ENCODE data around the gene PAWR. TPM values are rescaled to one million over a fixed set of nuclear protein-coding genes. Genes with fewer than 3 reads are reported as not detected.

Gene PAWR
- total and polyA plus RNA-seq, 9 of the 15 experiments (the other 6 are each of a cell fraction or from before 2014, with no cell fraction given): 0.82 TPM; not detected in 8

DNA sequence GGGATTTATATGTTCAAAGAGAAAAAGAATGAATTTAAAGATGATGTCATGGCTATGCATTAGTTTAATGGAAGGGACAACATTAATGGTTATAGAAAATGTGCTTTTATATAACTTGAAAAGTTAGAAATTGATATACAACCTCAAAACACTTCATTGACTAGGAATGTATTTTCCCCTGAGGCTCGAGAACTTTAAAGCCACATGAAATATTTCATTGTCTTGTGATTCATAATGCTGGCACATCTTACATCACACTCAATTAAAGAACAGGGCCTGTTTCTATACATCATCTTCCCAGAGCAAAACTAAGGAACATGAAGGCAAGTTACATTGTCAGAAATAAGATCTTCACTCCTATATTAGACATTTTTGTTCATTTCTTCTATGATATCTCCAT lies 35.2 kb upstream of the PAWR start:
- no peaks in the 10 kb centered on the region for H3K36me3 ChIP-seq (ENCODE audit: control insufficient read depth, insufficient read depth, low read length)
- BruUV-seq (replicated peaks): no TSS peak
- ATAC-seq (no peak), DNase-seq (ENCODE audit: extremely low read depth in 1 of 4, low spot score in 3 of 4) (no peak), FAIRE-seq (no peak)
- no peaks in the 10 kb centered on the region for H4K20me1 ChIP-seq (replicated peaks; ENCODE audit: control insufficient read depth, insufficient read depth, low read length)
- 0% methylated on average over 1 of the region's 1 CpG for WGBS (ENCODE audit: insufficient coverage, low coverage, missing lambda C conversion rate)
- in situ Hi-C loops (cut with MboI) (no loop called here), intact Hi-C loops (cut with micrococcal nuclease) (no loop called here)
- H3K27me3 ChIP-seq (ENCODE audit: control insufficient read depth in 2 of 2, insufficient read depth in 2 of 2, low read length in 2 of 2): no peaks in the 10 kb centered on the region
- no peak overlapping the region for H3K4me2 ChIP-seq (ENCODE audit: insufficient read depth, low read length)
- H2AFZ ChIP-seq (ENCODE audit: low read depth, low read length): no peak overlapping the region
- no peak overlapping the region for H3K27ac ChIP-seq (ENCODE audit: extremely low read depth, low read depth, low read length)
- no peaks in the 10 kb centered on the region for H3K4me1 ChIP-seq (replicated peaks in 1 of 2; ENCODE audit: control insufficient read depth in 2 of 2, insufficient read depth in 2 of 2, low read length in 2 of 2)
- no peaks in the 10 kb centered on the region for H3K9me1 ChIP-seq (ENCODE audit: control insufficient read depth, insufficient read depth, low read length)
- no peaks in the 10 kb centered on the region for H3K79me2 ChIP-seq (ENCODE audit: control insufficient read depth, insufficient read depth, low read length)
- no peaks in the 10 kb centered on the region for H3K9me3 ChIP-seq (replicated peaks; ENCODE audit: control insufficient read depth, insufficient read depth, low read depth, low read length)
- no peak overlapping the region for H3K9ac ChIP-seq (ENCODE audit: insufficient read depth in 1 of 2, low read depth in 2 of 2, low read length in 2 of 2)
- no peak for TF ChIP-seq MCM5 (IDR thresholded peaks at IDR 0.05; ENCODE audit: low read depth)
- CTCF ChIA-PET (ENCODE audit: low intra/inter-chr PET ratio): no interaction called here
- H3K4me3 ChIP-seq: no peak overlapping the region
- POLR2A ChIA-PET: no interaction called here

DNA sequence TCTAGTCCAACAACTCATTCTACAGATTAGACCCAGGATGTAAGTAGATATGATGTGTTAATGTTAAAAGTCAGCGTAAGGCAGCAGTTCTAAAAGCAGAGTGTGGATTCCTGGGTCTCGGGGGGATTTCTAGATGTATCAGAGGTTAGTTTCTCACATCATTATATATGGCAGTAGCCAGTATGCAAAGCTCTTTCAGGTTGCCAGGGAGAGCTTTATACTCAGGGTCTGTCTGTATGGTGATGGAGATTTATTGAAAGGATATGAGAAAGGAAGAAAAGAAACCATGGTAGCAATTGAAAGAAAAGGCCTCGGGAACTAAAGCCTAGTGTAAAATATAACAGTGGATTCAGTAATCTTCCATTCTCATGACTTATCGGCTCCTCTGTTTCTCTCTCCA lies 26.2 kb upstream of the PAWR start:
- FAIRE-seq (no peak), ATAC-seq (no peak), DNase-seq (ENCODE audit: extremely low read depth in 1 of 4, low spot score in 3 of 4) (no peak)
- Histone ChIP-seq H3K79me2 (ENCODE audit: control insufficient read depth, insufficient read depth, low read length) (no peaks in the 10 kb centered on the region), H3K9ac (ENCODE audit: insufficient read depth in 1 of 2, low read depth in 2 of 2, low read length in 2 of 2) (no peak overlapping the region), H3K4me1 (replicated peaks in 1 of 2; ENCODE audit: control insufficient read depth in 2 of 2, insufficient read depth in 2 of 2, low read length in 2 of 2) (no peaks in the 10 kb centered on the region), H3K9me3 (replicated peaks; ENCODE audit: control insufficient read depth, insufficient read depth, low read depth, low read length) (no peaks in the 10 kb centered on the region), H2AFZ (ENCODE audit: low read depth, low read length) (no peak overlapping the region), H3K9me1 (ENCODE audit: control insufficient read depth, insufficient read depth, low read length) (no peaks in the 10 kb centered on the region), H3K36me3 (ENCODE audit: control insufficient read depth, insufficient read depth, low read length) (no peaks in the 10 kb centered on the region), H3K4me3 (no peak overlapping the region), H3K27ac (ENCODE audit: extremely low read depth, low read depth, low read length) (no peak overlapping the region), H4K20me1 (replicated peaks; ENCODE audit: control insufficient read depth, insufficient read depth, low read length) (no peaks in the 10 kb centered on the region), H3K27me3 (ENCODE audit: control insufficient read depth in 2 of 2, insufficient read depth in 2 of 2, low read length in 2 of 2) (no peaks in the 10 kb centered on the region), H3K4me2 (ENCODE audit: insufficient read depth, low read length) (no peak overlapping the region)
- POLR2A ChIA-PET: interaction anchor here (0.6 kb wide), 1 partner anchor 185 kb away, joined by 4 read pairs; no protein-coding TSS in a partner anchor
- no TSS peak for BruUV-seq (replicated peaks)
- in situ Hi-C loops (cut with MboI): no loop called here
- TF ChIP-seq TOE1 (IDR thresholded peaks at IDR 0.05; ENCODE audit: borderline replicate concordance) (no peak), TOE1 (CRISPR knock-in tag; IDR thresholded peaks at IDR 0.05; ENCODE audit: borderline replicate concordance, low read depth) (no peak), ARHGAP35 (IDR thresholded peaks at IDR 0.05; ENCODE audit: partially characterized antibody) (no peak), HNRNPUL1 (IDR thresholded peaks at IDR 0.05; ENCODE audit: low read length) (no peak), ZNF263 (CRISPR knock-in tag; IDR thresholded peaks at IDR 0.05; ENCODE audit: borderline replicate concordance) (no peak), MCM2 (IDR thresholded peaks at IDR 0.05; ENCODE audit: low read depth) (no peak), MAFK (IDR thresholded peaks at IDR 0.05; ENCODE audit: low read length) (no peak), CHCHD3 (CRISPR knock-in tag; IDR thresholded peaks at IDR 0.05) (no peak), NR2C1 (IDR thresholded peaks at IDR 0.05) (no peak), NR2C1 (tag; IDR thresholded peaks at IDR 0.05) (no peak), CEBPB (tag; IDR thresholded peaks at IDR 0.05) (no peak), ZFP1 (CRISPR knock-in tag; IDR thresholded peaks at IDR 0.05) (no peak), HDAC6 (IDR thresholded peaks at IDR 0.05; ENCODE audit: low read depth, low read length) (no peak), MTA1 (IDR thresholded peaks at IDR 0.05; ENCODE audit: borderline replicate concordance) (no peak)
- TF ChIP-seq, protein P1, sequence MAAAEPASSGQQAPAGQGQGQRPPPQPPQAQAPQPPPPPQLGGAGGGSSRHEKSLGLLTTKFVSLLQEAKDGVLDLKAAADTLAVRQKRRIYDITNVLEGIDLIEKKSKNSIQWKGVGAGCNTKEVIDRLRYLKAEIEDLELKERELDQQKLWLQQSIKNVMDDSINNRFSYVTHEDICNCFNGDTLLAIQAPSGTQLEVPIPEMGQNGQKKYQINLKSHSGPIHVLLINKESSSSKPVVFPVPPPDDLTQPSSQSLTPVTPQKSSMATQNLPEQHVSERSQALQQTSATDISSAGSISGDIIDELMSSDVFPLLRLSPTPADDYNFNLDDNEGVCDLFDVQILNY (CRISPR knock-in tag; IDR thresholded peaks at IDR 0.05): no peak
- TF ChIP-seq, protein P2, sequence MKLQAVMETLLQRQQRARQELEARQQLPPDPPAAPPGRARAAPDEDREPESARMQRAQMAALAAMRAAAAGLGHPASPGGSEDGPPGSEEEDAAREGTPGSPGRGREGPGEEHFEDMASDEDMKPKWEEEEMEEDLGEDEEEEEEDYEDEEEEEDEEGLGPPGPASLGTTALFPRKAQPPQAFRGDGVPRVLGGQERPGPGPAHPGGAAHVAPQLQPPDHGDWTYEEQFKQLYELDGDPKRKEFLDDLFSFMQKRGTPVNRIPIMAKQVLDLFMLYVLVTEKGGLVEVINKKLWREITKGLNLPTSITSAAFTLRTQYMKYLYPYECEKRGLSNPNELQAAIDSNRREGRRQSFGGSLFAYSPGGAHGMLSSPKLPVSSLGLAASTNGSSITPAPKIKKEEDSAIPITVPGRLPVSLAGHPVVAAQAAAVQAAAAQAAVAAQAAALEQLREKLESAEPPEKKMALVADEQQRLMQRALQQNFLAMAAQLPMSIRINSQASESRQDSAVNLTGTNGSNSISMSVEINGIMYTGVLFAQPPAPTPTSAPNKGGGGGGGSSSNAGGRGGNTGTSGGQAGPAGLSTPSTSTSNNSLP (IDR thresholded peaks at IDR 0.05; ENCODE audit: borderline replicate concordance, low read depth, low read length): no peak
- WGBS (ENCODE audit: insufficient coverage, low coverage, missing lambda C conversion rate): 0% methylated on average over 4 of the region's 4 CpGs
- intact Hi-C loops (cut with micrococcal nuclease): no loop called here
- CTCF ChIA-PET (ENCODE audit: low intra/inter-chr PET ratio): no interaction called here

All from K562 (cell line).